Keratinocyte (primary cell): ENCODE measurements around the gene UNC5A. TPM values are rescaled to one million over a fixed set of nuclear protein-coding genes. Genes with fewer than 3 reads are reported as not detected.

Experiments used
- DNase-seq: peaks from one replicate; pipeline ENCODE4 v3.0.0-alpha.2; 2011; ENCODE audit warnings: low read depth, missing footprints, low spot score
- FAIRE-seq: peaks from 2 replicates; lab custom pipeline; 2011; peaks lifted over from hg19 to GRCh38; lab: Jason Lieb, UNC
- H2AFZ ChIP-seq: 2 replicates; pipeline ENCODE4 v1.6.0; 2012; ENCODE audit warnings: low read length, control low read depth, inconsistent platforms; ENCODE audit not compliant: control insufficient read depth
- H3K27ac ChIP-seq: 2 replicates; pipeline ENCODE4 v1.5.1; 2011; ENCODE audit warnings: low read length; ENCODE audit not compliant: control insufficient read depth, insufficient read depth
- H3K27me3 ChIP-seq: 3 replicates; pipeline ENCODE4 v1.6.0; 2011; ENCODE audit warnings: low read length; ENCODE audit not compliant: control insufficient read depth, insufficient read depth; ENCODE audit errors: extremely low read depth
- H3K36me3 ChIP-seq, 2 experiments: 2 replicates in 1 of 2; 3 replicates in 1 of 2; pipeline ENCODE4 v1.5.1; 2011; ENCODE audit warnings: low read length in 2 of 2, mild to moderate bottlenecking in 1 of 2; ENCODE audit not compliant: control insufficient read depth in 2 of 2, insufficient read depth in 2 of 2; ENCODE audit errors: extremely low read depth in 1 of 2
- H3K4me1 ChIP-seq: 3 replicates; pipeline ENCODE4 v1.5.1; 2011; ENCODE audit warnings: low read length; ENCODE audit not compliant: control insufficient read depth, insufficient read depth; ENCODE audit errors: extremely low read depth
- H3K4me2 ChIP-seq: 3 replicates; pipeline ENCODE4 v1.6.0; 2011; ENCODE audit warnings: low read depth, low read length; ENCODE audit not compliant: control insufficient read depth, insufficient read depth; ENCODE audit errors: extremely low read depth
- H3K4me3 ChIP-seq, 3 experiments: fragments of 200-600 bp in 1 of 3; sonication (generic) in 1 of 3; 2 replicates in 2 of 3; 3 replicates in 1 of 3; pipeline ENCODE4 v1.5.1; 2011 to 2016; ENCODE audit warnings: low read length in 3 of 3, mild to moderate bottlenecking in 3 of 3, control low read depth in 2 of 3, inconsistent platforms in 1 of 3, low read depth in 1 of 3, mixed read lengths in 1 of 3, mixed run types in 1 of 3, moderate library complexity in 1 of 3; ENCODE audit not compliant: control insufficient read depth in 2 of 3, insufficient read depth in 2 of 3; ENCODE audit errors: extremely low read depth in 1 of 3
- H3K79me2 ChIP-seq: 2 replicates; pipeline ENCODE4 v1.6.0; 2012; ENCODE audit warnings: low read length; ENCODE audit not compliant: control insufficient read depth, insufficient read depth
- H3K9ac ChIP-seq: 3 replicates; pipeline ENCODE4 v1.6.0; 2011; ENCODE audit warnings: low read length; ENCODE audit not compliant: control insufficient read depth, insufficient read depth; ENCODE audit errors: extremely low read depth
- H3K9me1 ChIP-seq: 3 replicates; pipeline ENCODE4 v1.6.0; 2011; ENCODE audit warnings: low read length; ENCODE audit not compliant: control insufficient read depth, insufficient read depth; ENCODE audit errors: extremely low read depth
- H3K9me3 ChIP-seq: 2 replicates; pipeline ENCODE4 v1.5.1; 2012; ENCODE audit warnings: low read depth, low read length; ENCODE audit not compliant: control insufficient read depth
- H4K20me1 ChIP-seq: 3 replicates; pipeline ENCODE4 v1.6.0; 2011; ENCODE audit warnings: low read length; ENCODE audit not compliant: control insufficient read depth, insufficient read depth; ENCODE audit errors: extremely low read depth
- CTCF ChIP-seq, 3 experiments: IDR thresholded peaks in 1 of 3; conservative IDR thresholded peaks in 1 of 3; optimal IDR thresholded peaks in 1 of 3; 2 replicates in 2 of 3; 3 replicates in 1 of 3; pipeline versions ENCODE3 to v1.5.1; 2011; ENCODE audit warnings: low read length in 3 of 3, mild to moderate bottlenecking in 3 of 3, moderate library complexity in 2 of 3, control low read depth in 1 of 3, inconsistent platforms in 1 of 3; ENCODE audit not compliant: insufficient read depth in 2 of 3; ENCODE audit errors: extremely low read depth in 1 of 3
- EZH2 ChIP-seq: IDR thresholded peaks from one replicate; pipeline ENCODE4 v1.6.1; 2012; ENCODE audit warnings: inconsistent platforms, mild to moderate bottlenecking, low read length, moderate library complexity
- dilution Hi-C: fragments of 300-500 bp; cut with MboI; formaldehyde crosslinking; loops from one replicate; pipeline ENCODE4 v1.7.0; 2020; ENCODE audit warnings: low sequenced_read_pairs; ENCODE audit not compliant: extremely low pct_ligation_motif_present
- polyA plus RNA-seq, 5 experiments: library from polyadenylated mRNA; depleted of rRNA in 3 of 5; stranded (reverse) in 3 of 5; stranded (forward) in 1 of 5; unstranded in 1 of 5; fragments of >200 nt; gene quantifications; 1 replicate in 1 of 5; 2 replicates in 3 of 5; 3 replicates in 1 of 5; pipeline versions ENCODE4 v1.2.1 to v1.2.3, GENCODE V29; 2011 to 2012; ENCODE audit warnings: missing spikeins in 2 of 5, low read depth in 1 of 5, low replicate concordance in 1 of 5

Gene UNC5A
- polyA plus RNA-seq, 1 donor (not counting 4 experiments of a cell fraction or from before 2014, with no cell fraction given) = not detected

DNA sequence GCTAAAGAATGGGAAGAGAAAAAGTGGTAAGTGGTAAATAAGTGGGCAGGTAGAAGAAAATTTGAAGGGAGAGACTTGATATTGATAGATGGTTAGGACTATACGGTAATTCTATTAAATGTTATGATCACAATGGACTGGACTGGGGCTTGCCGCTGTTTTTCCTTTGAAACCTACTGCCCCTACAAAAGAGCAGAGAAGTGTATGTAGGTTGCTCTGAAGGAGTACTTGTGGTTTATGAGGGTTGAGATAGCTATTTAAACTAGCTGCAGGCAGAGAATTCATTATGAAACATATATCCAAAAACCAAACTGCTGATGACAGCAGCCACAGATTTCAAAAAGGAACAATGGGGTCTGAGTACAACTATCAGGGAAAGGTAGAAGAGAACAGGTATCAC, 105.5 kb downstream of the UNC5A start:
- dilution Hi-C loops = no loop called here
- Histone ChIP-seq H3K27me3 (no peaks in the 10 kb centered on the region), H3K79me2 (peaks cover 7% of the 10 kb centered on the region), H3K4me1 (no peaks in the 10 kb centered on the region), H3K9me3 (no peaks in the 10 kb centered on the region), H3K36me3 (peaks cover 4 to 9% of the 10 kb centered on the region in 2 experiments), H3K4me2 (no peak overlapping the region), H4K20me1 (no peaks in the 10 kb centered on the region), H3K27ac (no peak overlapping the region), H3K9ac (no peak overlapping the region), H3K4me3 (no peak overlapping the region), H2AFZ (no peak overlapping the region), H3K9me1 (no peaks in the 10 kb centered on the region)
- no peak for FAIRE-seq
- TF ChIP-seq CTCF (optimal IDR thresholded peaks at IDR 0.05 in 1 of 3, IDR thresholded peaks at IDR 0.05 in 1 of 3, conservative IDR thresholded peaks at IDR 0.05 in 1 of 3; ENCODE audit: extremely low read depth in 1 of 3, insufficient read depth in 2 of 3, low read length in 3 of 3) (no peak), EZH2 (no peak)
- no peak for DNase-seq

- H3K9me3 ChIP-seq = no peaks in the 10 kb centered on the region
- no peak overlapping the region for H3K27ac ChIP-seq
- H2AFZ ChIP-seq = no peak overlapping the region
- no peaks in the 10 kb centered on the region for H3K27me3 ChIP-seq
- no peaks in the 10 kb centered on the region for H3K4me1 ChIP-seq
- H3K9ac ChIP-seq = no peak overlapping the region
- no peaks in the 10 kb centered on the region for H3K9me1 ChIP-seq
- H3K36me3 ChIP-seq = peaks cover 4 to 8% of the 10 kb centered on the region in 2 experiments
- no peak overlapping the region for H3K4me2 ChIP-seq
- no peak for TF ChIP-seq EZH2
- no peak for TF ChIP-seq CTCF (optimal IDR thresholded peaks at IDR 0.05 in 1 of 3, IDR thresholded peaks at IDR 0.05 in 1 of 3, conservative IDR thresholded peaks at IDR 0.05 in 1 of 3; ENCODE audit: extremely low read depth in 1 of 3, insufficient read depth in 2 of 3, low read length in 3 of 3)
- no peak for DNase-seq
- no peak overlapping the region for H3K4me3 ChIP-seq
- no peak for FAIRE-seq
- peaks cover 7% of the 10 kb centered on the region for H3K79me2 ChIP-seq
- dilution Hi-C loops = no loop called here
- peaks cover under 1% of the 10 kb centered on the region for H4K20me1 ChIP-seq
Observed at GRCh38 chr5:176916337-176916736, 106.0 kb downstream of the UNC5A start.
